AG09319 (cell line): ENCODE data around the gene GCM1.

Experiments
- DNase-seq: peaks from one replicate; pipeline ENCODE4 v3.0.0-alpha.2; 2010; ENCODE audit warnings: low read depth; ENCODE audit errors: extremely low read depth
- CTCF ChIP-seq: IDR thresholded peaks from 2 replicates; pipeline ENCODE4 v1.5.1; 2011; ENCODE audit warnings: low read depth, mild to moderate bottlenecking, inconsistent platforms, low read length, moderate library complexity

Gene GCM1

GRCh38 chr6:53090576-53090975, 58.1 kb downstream of the GCM1 start:
- DNase-seq = no peak
- TF ChIP-seq CTCF = no peak

GRCh38 chr6:53089948-53090347, 58.7 kb downstream of the GCM1 start:
- TF ChIP-seq CTCF = no peak
- no peak for DNase-seq

- no peak for DNase-seq
- TF ChIP-seq CTCF = no peak
These were observed 62.3 kb downstream of the GCM1 start for GRCh38 chr6:53086302-53086701.

- no peak for DNase-seq
- no peak for TF ChIP-seq CTCF
These were observed 67.8 kb downstream of the GCM1 start for GRCh38 chr6:53080813-53081212.
